Natural killer cell (primary cell): ENCODE data around the gene MVK. TPM values are rescaled to one million over a fixed set of nuclear protein-coding genes. Genes with fewer than 3 reads are reported as not detected.

Experiments
- ATAC-seq, 3 donors: fragments of 150-1000 bp in 2 of 3; fragments of 200-7000 bp in 1 of 3; cut with Tn5 transposase; 1 replicate in 1 of 3; 2 replicates in 2 of 3; pipeline ENCODE4 v1.10.0; 2021; ENCODE audit warnings: mild to moderate bottlenecking in 2 of 3, moderate library complexity in 2 of 3
- DNase-seq, 2 donors: peaks; one replicate each; pipeline versions ENCODE4 v3.0.0 to v3.0.0-alpha.2; 2013 to 2021; ENCODE audit warnings: mixed read lengths in 1 of 2
- H3K27ac ChIP-seq: one replicate; pipeline ENCODE4 v1.5.1; 2013; ENCODE audit warnings: mild to moderate bottlenecking, low read length
- H3K27me3 ChIP-seq: one replicate; pipeline ENCODE4 v1.6.1; 2013; ENCODE audit warnings: low read length; ENCODE audit not compliant: control insufficient read depth, insufficient read depth
- H3K36me3 ChIP-seq: one replicate; pipeline ENCODE4 v1.6.1; 2013; ENCODE audit warnings: low read length; ENCODE audit not compliant: control insufficient read depth, insufficient read depth
- H3K4me1 ChIP-seq: one replicate; pipeline ENCODE4 v1.6.1; 2013; ENCODE audit warnings: low read length; ENCODE audit not compliant: control insufficient read depth, insufficient read depth
- H3K4me3 ChIP-seq: one replicate; pipeline ENCODE4 v1.5.1; 2013; ENCODE audit warnings: low read length
- H3K9me3 ChIP-seq: one replicate; pipeline ENCODE4 v1.6.1; 2013; ENCODE audit warnings: low read length; ENCODE audit not compliant: control insufficient read depth, insufficient read depth
- H3K27ac Mint-ChIP-seq, 2 donors: one replicate each; pipeline ENCODE4 v1.8.0; 2022; ENCODE audit warnings: mild to moderate bottlenecking in 2 of 2, mixed read lengths in 2 of 2, moderate library complexity in 1 of 2
- H3K27me3 Mint-ChIP-seq, 2 donors: one replicate each; pipeline ENCODE4 v1.8.0; 2022; ENCODE audit warnings: low read depth in 2 of 2, mixed read lengths in 2 of 2
- H3K36me3 Mint-ChIP-seq: one replicate; pipeline ENCODE4 v1.8.0; 2022; ENCODE audit warnings: mixed read lengths
- H3K4me1 Mint-ChIP-seq, 2 donors: one replicate each; pipeline ENCODE4 v1.8.0; 2022; ENCODE audit warnings: mixed read lengths in 2 of 2
- H3K4me3 Mint-ChIP-seq: one replicate; pipeline ENCODE4 v1.8.0; 2022; ENCODE audit warnings: mild to moderate bottlenecking, moderate library complexity, mixed read lengths
- H3K9me3 Mint-ChIP-seq, 2 donors: one replicate each; pipeline ENCODE4 v1.8.0; 2022; ENCODE audit warnings: mixed read lengths in 2 of 2
- WGBS: methylation state at CpG from one replicate; pipeline ENCODE4 v1.1.7; 2013; ENCODE audit warnings: missing lambda C conversion rate; ENCODE audit not compliant: insufficient coverage; 5-methylcytosine and 5-hydroxymethylcytosine counted together
- intact Hi-C: fragments of 100-400 bp; cut with micrococcal nuclease; formaldehyde crosslinking; loops from one replicate; pipeline ENCODE4 v1.14.2; 2022
- total RNA-seq, 4 donors: library from RNA; stranded (reverse); fragments of 120-200 nt in 1 of 4; gene quantifications; one replicate each; pipeline versions ENCODE4 v1.2.3 to v1.2.4, GENCODE V29; 2013 to 2022
- TF ChIP-seq, protein P1 (sequence below): fragments of 200-600 bp; IDR thresholded peaks from one replicate; pipeline ENCODE4 v1.8.0; 2022; ENCODE audit warnings: antibody characterized with exemption

MVK gene
- total RNA-seq, 3 donors from 2014 or later (not counting 1 experiment from before 2014, with no cell fraction given) = 9.4 to 16.6 (median 16.2) TPM

DNA sequence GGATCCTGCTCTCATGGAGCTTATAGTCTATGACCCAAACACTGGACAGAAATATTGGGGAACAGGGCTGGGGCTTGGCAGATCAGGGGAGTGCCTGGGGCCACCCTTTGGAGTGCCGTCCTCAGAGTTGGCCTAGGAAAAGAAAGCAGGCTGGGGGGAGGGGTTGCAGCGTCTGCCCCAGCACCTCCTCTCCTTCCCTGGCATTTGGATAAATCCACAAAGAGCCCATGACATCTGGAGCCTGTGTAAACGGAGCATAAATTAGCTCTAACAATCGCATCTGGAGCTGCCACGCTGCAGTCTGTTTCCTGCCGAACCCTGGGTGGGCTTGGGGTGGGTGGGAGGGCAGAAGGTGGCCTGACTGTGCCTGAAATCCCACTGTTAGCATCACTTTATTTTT is 63.8 kb downstream of the MVK start:
- no peak overlapping the region for H3K4me3 Mint-ChIP-seq

DNA sequence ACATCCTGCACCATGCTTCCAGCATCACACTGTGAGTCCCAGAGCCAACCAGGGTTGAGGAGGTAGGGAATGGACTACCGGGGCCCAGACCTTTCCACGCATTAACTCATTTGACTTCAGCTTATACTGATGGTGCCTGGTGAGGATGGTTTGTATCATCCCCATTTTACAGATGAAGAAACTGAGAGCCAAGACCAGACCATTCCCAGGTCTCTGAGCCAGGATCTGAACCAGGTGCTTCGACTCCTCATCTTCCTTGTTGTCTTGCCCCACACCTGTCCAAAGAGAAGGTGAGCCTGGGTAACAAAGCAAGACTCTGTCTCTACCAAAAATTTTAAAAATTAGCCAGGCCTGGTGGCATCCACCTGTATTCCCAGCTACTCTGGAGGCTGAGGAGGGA is 64.4 kb downstream of the MVK start:
- DNase-seq (no peak), ATAC-seq (no peak)
- H3K9me3 ChIP-seq = peaks cover 3% of the 10 kb centered on the region
- Mint-ChIP-seq H3K4me3 (no peak overlapping the region), H3K4me1 (peaks cover 0 to 6% of the 10 kb centered on the region in 2 donors), H3K27ac (no peak overlapping the region), H3K27me3 (no peaks in the 10 kb centered on the region), H3K9me3 (peaks cover 0 to 2% of the 10 kb centered on the region in 2 donors), H3K36me3 (no peaks in the 10 kb centered on the region)
- H3K4me1 ChIP-seq = no peaks in the 10 kb centered on the region
- H3K4me3 ChIP-seq = no peak overlapping the region
- TF ChIP-seq, protein P1, sequence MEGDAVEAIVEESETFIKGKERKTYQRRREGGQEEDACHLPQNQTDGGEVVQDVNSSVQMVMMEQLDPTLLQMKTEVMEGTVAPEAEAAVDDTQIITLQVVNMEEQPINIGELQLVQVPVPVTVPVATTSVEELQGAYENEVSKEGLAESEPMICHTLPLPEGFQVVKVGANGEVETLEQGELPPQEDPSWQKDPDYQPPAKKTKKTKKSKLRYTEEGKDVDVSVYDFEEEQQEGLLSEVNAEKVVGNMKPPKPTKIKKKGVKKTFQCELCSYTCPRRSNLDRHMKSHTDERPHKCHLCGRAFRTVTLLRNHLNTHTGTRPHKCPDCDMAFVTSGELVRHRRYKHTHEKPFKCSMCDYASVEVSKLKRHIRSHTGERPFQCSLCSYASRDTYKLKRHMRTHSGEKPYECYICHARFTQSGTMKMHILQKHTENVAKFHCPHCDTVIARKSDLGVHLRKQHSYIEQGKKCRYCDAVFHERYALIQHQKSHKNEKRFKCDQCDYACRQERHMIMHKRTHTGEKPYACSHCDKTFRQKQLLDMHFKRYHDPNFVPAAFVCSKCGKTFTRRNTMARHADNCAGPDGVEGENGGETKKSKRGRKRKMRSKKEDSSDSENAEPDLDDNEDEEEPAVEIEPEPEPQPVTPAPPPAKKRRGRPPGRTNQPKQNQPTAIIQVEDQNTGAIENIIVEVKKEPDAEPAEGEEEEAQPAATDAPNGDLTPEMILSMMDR = no peak
- no peaks in the 10 kb centered on the region for H3K27me3 ChIP-seq
- intact Hi-C loops = no loop called here
- H3K27ac ChIP-seq = no peak overlapping the region
- 89% methylated on average over 1 of the region's 3 CpGs for whole genome bisulfite sequencing
- H3K36me3 ChIP-seq = no peaks in the 10 kb centered on the region

More for the DNA sequence above, 63.8 kb downstream of the MVK start:
- H3K27me3 ChIP-seq = no peaks in the 10 kb centered on the region
- TF ChIP-seq, protein P1 = no peak
- no peaks in the 10 kb centered on the region for H3K4me1 ChIP-seq
- no peaks in the 10 kb centered on the region for H3K36me3 ChIP-seq
- peaks cover 3% of the 10 kb centered on the region for H3K9me3 ChIP-seq
- Mint-ChIP-seq H3K4me1 (peaks cover 0 to 6% of the 10 kb centered on the region in 2 donors), H3K27me3 (no peaks in the 10 kb centered on the region), H3K9me3 (peaks cover 0 to 2% of the 10 kb centered on the region in 2 donors), H3K27ac (no peak overlapping the region), H3K36me3 (no peaks in the 10 kb centered on the region)
- DNase-seq (no peak), ATAC-seq (no peak)
- no peak overlapping the region for H3K27ac ChIP-seq
- intact Hi-C loops = no loop called here
- H3K4me3 ChIP-seq = no peak overlapping the region
- WGBS = 11% methylated on average over 5 of the region's 6 CpGs

DNA sequence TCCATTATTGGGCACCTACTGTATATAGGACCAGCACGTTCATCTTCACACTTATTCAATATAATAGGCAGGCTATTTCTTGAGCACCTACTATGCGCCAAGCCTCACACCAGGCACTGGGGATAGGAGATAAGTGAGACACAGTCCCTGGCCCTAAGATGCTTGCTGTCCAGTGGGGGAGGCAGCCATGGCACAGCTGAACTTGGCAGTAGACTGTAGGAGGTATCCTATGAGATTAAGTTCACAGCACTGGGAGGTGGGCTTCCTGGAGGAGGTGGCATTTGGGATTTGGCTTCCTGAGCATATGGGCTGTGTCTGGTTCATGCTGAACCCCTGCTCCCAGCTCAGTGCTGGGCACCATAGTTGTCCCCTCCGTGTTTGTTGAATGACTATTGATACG is 65.1 kb downstream of the MVK start:
- Histone ChIP-seq H3K27ac (no peak overlapping the region), H3K36me3 (no peaks in the 10 kb centered on the region), H3K27me3 (no peaks in the 10 kb centered on the region), H3K4me1 (no peaks in the 10 kb centered on the region), H3K9me3 (peaks cover 3% of the 10 kb centered on the region), H3K4me3 (no peak overlapping the region)
- TF ChIP-seq, protein P1 = no peak
- ATAC-seq (no peak), DNase-seq (no peak)
- Mint-ChIP-seq H3K27ac (no peak overlapping the region), H3K36me3 (no peaks in the 10 kb centered on the region), H3K9me3 (peaks cover 0 to 2% of the 10 kb centered on the region in 2 donors), H3K4me1 (peaks cover 0 to 3% of the 10 kb centered on the region in 2 donors), H3K27me3 (no peaks in the 10 kb centered on the region), H3K4me3 (no peak overlapping the region)
- 81% methylated on average over 4 of the region's 4 CpGs for WGBS
- intact Hi-C loops = no loop called here

DNA sequence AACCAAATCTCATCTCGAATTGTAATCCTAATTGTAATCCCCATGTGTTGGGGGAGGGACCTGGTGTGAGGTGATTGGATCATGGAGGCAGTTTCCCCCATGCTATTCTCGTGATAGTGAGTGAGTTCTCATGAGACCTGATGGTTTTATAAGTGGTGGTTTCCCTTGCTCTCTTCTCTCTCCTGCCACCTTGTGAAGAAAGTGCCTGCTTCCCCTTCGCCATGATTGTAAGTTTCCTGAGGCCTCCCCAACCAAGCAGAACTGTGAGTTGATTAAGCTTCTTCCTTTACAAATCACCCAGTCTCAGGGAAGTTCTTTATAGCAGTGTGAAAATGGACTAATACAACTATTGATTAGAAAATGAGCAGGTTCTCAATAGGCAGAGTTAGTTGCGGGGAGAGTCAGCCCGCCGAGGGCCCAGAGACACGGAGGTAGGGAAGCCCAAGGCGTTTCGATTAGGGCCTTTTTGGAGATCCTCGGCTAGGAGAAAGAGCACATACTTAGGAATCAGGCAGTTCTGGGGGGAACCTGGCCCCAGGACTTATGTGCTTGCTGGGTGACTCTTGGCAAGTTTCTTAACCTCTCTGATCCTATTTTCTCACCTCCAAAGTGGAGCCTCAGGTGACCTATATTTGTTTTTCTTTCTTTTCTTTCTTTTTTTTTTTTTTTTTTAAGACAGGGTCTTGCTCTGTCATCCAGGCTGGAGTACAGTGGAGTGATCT is 65.7 kb downstream of the MVK start:
- DNase-seq (no peak), ATAC-seq (no peak)
- no peaks in the 10 kb centered on the region for H3K9me3 Mint-ChIP-seq
- WGBS = 75% methylated on average over 10 of the region's 10 CpGs
- Histone ChIP-seq H3K9me3 (peaks cover 3% of the 10 kb centered on the region), H3K27ac (no peak overlapping the region), H3K4me1 (no peaks in the 10 kb centered on the region), H3K4me3 (no peak overlapping the region), H3K27me3 (no peaks in the 10 kb centered on the region), H3K36me3 (no peaks in the 10 kb centered on the region)
- TF ChIP-seq, protein P1 = no peak
- no peaks in the 10 kb centered on the region for H3K27me3 Mint-ChIP-seq
- H3K4me3 Mint-ChIP-seq = no peak overlapping the region
- no peaks in the 10 kb centered on the region for H3K4me1 Mint-ChIP-seq
- no peaks in the 10 kb centered on the region for H3K36me3 Mint-ChIP-seq
- intact Hi-C loops = no loop called here
- no peak overlapping the region for H3K27ac Mint-ChIP-seq
